Kasumi-1 (cell line): ENCODE measurements around the gene BAZ1B.
"Not testable (repeated sequence)": the region's sequence is repeated elsewhere in the genome, so short reads cannot be mapped to it uniquely, and the experiment has no call there.

Source experiments
- DNase-seq, 2 experiments: peaks; one replicate each; lab custom pipeline; 2025; lab: John Stamatoyannopoulos, UW

BAZ1B gene

GRCh38 chr7:73425356-73425983 is 96.6 kb downstream of the BAZ1B start:
- DNase-seq: no peak

GRCh38 chr7:73424489-73424885 is 97.6 kb downstream of the BAZ1B start:
- no peak for DNase-seq

- DNase-seq: no peak
Observed at GRCh38 chr7:73423519-73424488, 98.3 kb downstream of the BAZ1B start.

DNA sequence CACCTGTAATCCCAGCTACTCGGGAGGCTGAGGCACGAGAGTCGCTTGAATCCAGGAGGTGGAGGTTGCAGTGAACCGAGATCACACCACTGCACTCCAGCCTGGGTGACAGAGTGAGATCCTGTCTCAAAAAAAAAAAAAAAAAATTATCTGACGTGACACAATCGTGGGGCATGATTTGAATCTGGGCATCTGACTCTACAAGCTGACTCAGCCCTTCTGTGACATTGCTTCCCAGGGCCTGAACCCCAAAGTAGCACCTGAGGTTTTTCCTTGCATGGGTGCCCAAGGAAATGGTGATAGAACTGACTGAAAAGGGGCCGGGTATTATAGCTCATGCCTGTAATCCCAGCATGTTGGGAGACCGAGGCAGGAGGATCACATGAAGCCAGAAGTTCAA is 101.5 kb downstream of the BAZ1B start:
- not testable (repeated sequence) for DNase-seq

GRCh38 chr7:73420016-73420415 is 102.1 kb downstream of the BAZ1B start:
- DNase-seq: not testable (repeated sequence)

- no peak for DNase-seq
Observed at GRCh38 chr7:73418113-73418703, 103.9 kb downstream of the BAZ1B start.

DNA sequence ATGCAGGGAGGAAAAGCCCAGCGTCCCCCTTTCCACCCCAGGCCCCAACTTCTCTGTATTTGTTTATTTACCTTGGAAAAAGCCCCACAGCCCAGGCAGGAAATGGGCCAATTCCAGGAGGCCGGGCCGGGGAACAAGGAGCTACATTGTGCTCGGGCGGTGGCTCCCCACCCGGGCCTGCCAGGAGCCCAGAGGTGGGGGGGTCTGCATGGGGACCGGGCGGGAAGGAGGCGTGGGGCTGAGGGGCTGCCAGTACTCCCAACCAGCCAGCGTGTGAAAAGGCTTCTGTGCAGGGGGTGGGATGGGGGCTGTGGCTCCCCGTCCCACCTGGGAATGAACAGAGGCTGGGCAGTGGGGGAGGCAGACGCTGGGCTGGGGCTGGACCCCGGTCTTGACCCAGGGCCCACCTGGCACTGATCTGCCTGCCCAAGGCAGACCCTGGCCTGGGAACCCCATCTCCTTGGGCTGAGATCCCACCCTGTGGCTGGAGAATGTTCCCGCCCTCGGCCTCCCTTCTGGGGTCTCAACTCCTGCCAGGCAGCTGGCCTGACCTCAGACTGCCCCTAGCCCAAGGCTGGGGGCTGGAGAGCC is 111.5 kb downstream of the BAZ1B start:
- not testable (repeated sequence) for DNase-seq

- not testable (repeated sequence) for DNase-seq
Observed at GRCh38 chr7:73404860-73405259, 117.2 kb downstream of the BAZ1B start.

- not testable (repeated sequence) for DNase-seq
Observed at GRCh38 chr7:73399185-73400050, 122.7 kb downstream of the BAZ1B start.

DNA sequence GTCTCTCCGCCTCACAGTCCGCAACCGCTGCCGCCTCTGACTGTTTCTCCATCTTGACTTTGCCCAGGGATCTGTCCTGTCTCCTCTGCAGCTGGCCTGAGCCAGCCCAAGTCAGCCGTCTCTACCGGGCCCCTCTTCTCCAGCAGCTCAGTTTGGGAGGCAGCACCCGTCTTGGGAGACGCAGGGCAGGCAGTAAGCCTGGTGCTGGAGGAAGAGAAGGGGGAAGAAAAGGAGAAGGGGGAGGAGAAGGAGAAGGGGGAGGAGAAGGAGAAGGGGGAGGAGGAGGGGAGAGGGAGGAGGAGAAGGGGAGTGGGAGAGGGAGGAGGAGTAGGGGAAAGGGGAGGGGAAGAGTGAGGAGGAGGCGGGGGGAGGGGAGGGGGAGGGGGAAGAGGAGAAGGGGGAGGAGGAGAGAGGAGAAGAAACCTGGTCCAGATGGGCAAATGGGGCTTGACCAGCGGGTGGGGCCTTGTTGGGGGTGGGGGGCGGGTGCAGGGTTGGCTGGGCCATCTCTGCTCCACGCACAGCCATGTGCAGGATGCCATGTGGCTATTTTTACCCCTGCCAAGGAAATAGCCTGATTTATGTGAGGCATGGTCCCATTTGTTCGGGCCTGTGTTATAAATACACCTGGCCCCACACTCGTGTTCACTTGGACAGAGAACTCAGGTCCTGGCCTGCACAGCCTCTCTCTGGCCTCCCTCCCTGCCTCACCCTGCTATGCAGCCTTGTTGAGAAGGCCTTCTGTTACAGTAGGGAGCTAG is 124.4 kb downstream of the BAZ1B start:
- DNase-seq: no peak

DNA sequence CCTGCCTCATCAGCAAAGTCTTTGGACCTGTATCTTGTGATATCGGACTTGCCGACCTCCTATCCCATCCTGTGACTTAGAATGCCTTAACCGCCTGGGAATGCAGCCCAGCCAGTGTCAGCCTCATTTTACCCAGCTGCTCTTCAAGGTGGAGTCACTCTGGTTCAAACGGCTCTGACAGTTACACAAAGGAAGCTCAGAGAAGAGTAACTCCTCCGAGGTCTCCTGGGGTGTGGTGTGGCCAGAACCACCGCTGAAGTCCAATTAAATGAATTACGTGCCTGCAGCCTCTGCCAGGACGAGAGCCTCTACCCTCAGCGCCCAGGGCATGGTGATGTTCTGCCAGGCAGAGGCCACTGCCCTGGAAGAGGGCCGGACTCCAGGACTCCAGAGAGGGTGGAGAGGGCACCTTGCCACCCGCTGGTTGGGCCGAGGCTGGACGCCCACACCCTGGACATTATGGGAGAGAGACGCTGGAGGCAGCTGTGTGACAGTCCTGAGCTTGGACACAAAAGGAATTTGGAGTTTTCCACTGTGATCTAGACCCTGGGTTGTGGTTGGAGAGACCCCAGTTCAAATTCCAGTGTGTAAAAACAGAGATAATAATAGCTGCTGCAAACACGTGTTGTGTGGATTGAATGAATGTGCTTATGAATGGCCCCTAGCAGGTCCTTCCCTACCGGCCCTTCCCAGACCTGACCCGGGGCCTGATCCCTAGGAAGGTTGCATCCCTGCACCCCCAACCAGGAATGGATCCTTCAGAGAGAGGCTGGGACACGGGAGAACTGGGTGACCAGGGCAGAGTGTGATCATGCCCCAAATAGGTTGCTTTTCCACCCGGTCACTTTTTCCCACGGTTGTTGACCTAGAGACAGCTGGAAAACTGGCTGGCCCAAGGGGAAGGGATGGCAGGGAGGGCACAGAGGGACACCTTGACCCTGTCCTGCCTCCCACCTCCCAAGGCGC is 126.3 kb downstream of the BAZ1B start:
- no peak for DNase-seq

GRCh38 chr7:73394422-73394821 is 127.7 kb downstream of the BAZ1B start:
- DNase-seq: no peak

- DNase-seq: no peak
Observed at GRCh38 chr7:73391396-73391795, 130.7 kb downstream of the BAZ1B start.
